Activated CD4-positive, alpha-beta T cell treated with anti-CD3 and anti-CD28 coated beads for 36 hours (primary cell): ENCODE measurements around the gene CACNA2D3. TPM values are rescaled to one million over a fixed set of nuclear protein-coding genes. Genes with fewer than 3 reads are reported as not detected.
A peak's percentile ranks its signal among the peaks of the same experiment; 100 is the strongest.

Source experiments
- ATAC-seq: fragments of 200-7000 bp; cut with Tn5 transposase; one replicate; pipeline ENCODE4 v1.10.0; 2021; ENCODE audit warnings: mild to moderate bottlenecking, moderate library complexity
- CTCF ChIA-PET: fragments of 350-600 bp; sonication (Branson Sonifier 250); formaldehyde crosslinking; loops from one replicate; lab custom pipeline; 2021; ENCODE audit warnings: antibody characterized with exemption; lab: Charles Lee
- POLR2A ChIA-PET: fragments of 350-600 bp; sonication (Branson Sonifier 250); formaldehyde crosslinking; loops from one replicate; lab custom pipeline; 2021; ENCODE audit warnings: antibody characterized with exemption, inconsistent platforms; lab: Charles Lee
- DNase-seq: peaks from one replicate; pipeline ENCODE4 v3.0.0-alpha.2; 2020
- H3K27ac Mint-ChIP-seq: one replicate; pipeline ENCODE4 v1.8.0; 2021; ENCODE audit warnings: mixed read lengths
- H3K27me3 Mint-ChIP-seq: one replicate; pipeline ENCODE4 v1.8.0; 2021; ENCODE audit warnings: mixed read lengths
- H3K36me3 Mint-ChIP-seq: one replicate; pipeline ENCODE4 v1.8.0; 2021; ENCODE audit warnings: low read depth, mixed read lengths
- H3K4me1 Mint-ChIP-seq: one replicate; pipeline ENCODE4 v1.8.0; 2021; ENCODE audit warnings: mixed read lengths
- H3K4me3 Mint-ChIP-seq: one replicate; pipeline ENCODE4 v1.8.0; 2021; ENCODE audit warnings: mild to moderate bottlenecking, moderate library complexity, mixed read lengths
- H3K9me3 Mint-ChIP-seq: one replicate; pipeline ENCODE4 v1.8.0; 2021; ENCODE audit warnings: low read depth, mixed read lengths
- intact Hi-C, 2 experiments: fragments of 100-400 bp; cut with DNase I in 1 of 2; cut with micrococcal nuclease in 1 of 2; formaldehyde crosslinking; loops; one replicate each; pipeline versions ENCODE4 v1.14.2 to v1.15.1; 2022 to 2024; cut with DNase I, micrococcal nuclease
- total RNA-seq, 2 experiments: library from RNA; stranded (reverse); gene quantifications; one replicate each; pipeline ENCODE4 v1.2.3, GENCODE V29; 2021

CACNA2D3 gene
- total RNA-seq, 2 experiments from 2014 or later, result not detected

- ChIA-PET CTCF (interaction anchor here (0.7 kb wide), 1 partner anchor 589 kb away, joined by 3 read pairs; no protein-coding TSS in a partner anchor), POLR2A (no interaction called here)
- Mint-ChIP-seq H3K27ac (no peak overlapping the region), H3K9me3 (no peaks in the 10 kb centered on the region), H3K27me3 (peaks cover 4% of the 10 kb centered on the region), H3K4me3 (no peak overlapping the region), H3K4me1 (no peaks in the 10 kb centered on the region), H3K36me3 (no peaks in the 10 kb centered on the region)
- no peak for ATAC-seq
- intact Hi-C loops, result loop anchor here in 1 of 2 experiments (10.0 kb wide), 1 partner anchor 981 kb away; no protein-coding TSS in a partner anchor
- no peak for DNase-seq
Measured at GRCh38 chr3:54424292-54424691, 301.9 kb downstream of the CACNA2D3 start.

- Mint-ChIP-seq H3K36me3 (no peaks in the 10 kb centered on the region), H3K4me1 (no peaks in the 10 kb centered on the region), H3K9me3 (no peaks in the 10 kb centered on the region), H3K4me3 (no peak overlapping the region), H3K27me3 (peaks cover 6% of the 10 kb centered on the region), H3K27ac (no peak overlapping the region)
- POLR2A ChIA-PET, result no interaction called here
- ATAC-seq, result no peak
- intact Hi-C loops, result loop anchor here in 1 of 2 experiments (5.0 to 10.0 kb wide), 3 partner anchors 406 to 1061 kb away; partner anchors contain the start of gene WNT5A
- CTCF ChIA-PET, result no interaction called here
- no peak for DNase-seq
Measured at GRCh38 chr3:54426381-54426780, 304.0 kb downstream of the CACNA2D3 start.

GRCh38 chr3:54427501-54427900, 305.1 kb downstream of the CACNA2D3 start:
- intact Hi-C loops, result loop anchor here in 1 of 2 experiments (5.0 to 10.0 kb wide), 3 partner anchors 405 to 1060 kb away; partner anchors contain the start of gene WNT5A
- ChIA-PET POLR2A (no interaction called here), CTCF (interaction anchor here (0.9 to 1.5 kb wide), 3 partner anchors 11 to 79 kb away, joined by 3 read pairs; no protein-coding TSS in a partner anchor)
- Mint-ChIP-seq H3K4me3 (no peak overlapping the region), H3K36me3 (no peaks in the 10 kb centered on the region), H3K27ac (no peak overlapping the region), H3K9me3 (no peaks in the 10 kb centered on the region), H3K4me1 (no peaks in the 10 kb centered on the region), H3K27me3 (peaks cover 2% of the 10 kb centered on the region)
- DNase-seq (no peak), ATAC-seq (no peak)

GRCh38 chr3:54427941-54428871, 305.9 kb downstream of the CACNA2D3 start:
- H3K27me3 Mint-ChIP-seq, result peaks cover 2% of the 10 kb centered on the region
- no peak overlapping the region for H3K4me3 Mint-ChIP-seq
- H3K4me1 Mint-ChIP-seq, result no peaks in the 10 kb centered on the region
- DNase-seq, result peak; percentile 69
- ChIA-PET POLR2A (interaction anchor here (0.7 kb wide), 1 partner anchor 10 kb away, joined by 8 read pairs; no protein-coding TSS in a partner anchor), CTCF (interaction anchor here (0.6 to 1.5 kb wide), 8 partner anchors 10 to 1689 kb away, joined by 3 to 5 read pairs (median 3); no protein-coding TSS in a partner anchor)
- H3K9me3 Mint-ChIP-seq, result no peaks in the 10 kb centered on the region
- no peak overlapping the region for H3K27ac Mint-ChIP-seq
- no peak for ATAC-seq
- intact Hi-C loops, result loop anchor here in 1 of 2 experiments (5.0 to 10.0 kb wide), 3 partner anchors 404 to 1059 kb away; partner anchors contain the start of gene WNT5A
- no peaks in the 10 kb centered on the region for H3K36me3 Mint-ChIP-seq

- Mint-ChIP-seq H3K27ac (no peak overlapping the region), H3K27me3 (peaks cover 2% of the 10 kb centered on the region), H3K4me3 (no peak overlapping the region), H3K9me3 (no peaks in the 10 kb centered on the region), H3K4me1 (no peaks in the 10 kb centered on the region), H3K36me3 (no peaks in the 10 kb centered on the region)
- POLR2A ChIA-PET, result no interaction called here
- DNase-seq, result no peak
- ATAC-seq, result no peak
- CTCF ChIA-PET, result no interaction called here
- intact Hi-C loops, result no loop called here
Measured at GRCh38 chr3:54432975-54433374, 310.6 kb downstream of the CACNA2D3 start.

- H3K4me3 Mint-ChIP-seq, result no peak overlapping the region
- no peak for ATAC-seq
- H3K4me1 Mint-ChIP-seq, result no peaks in the 10 kb centered on the region
- H3K9me3 Mint-ChIP-seq, result no peaks in the 10 kb centered on the region
- DNase-seq, result peak; percentile 4
- H3K27ac Mint-ChIP-seq, result no peak overlapping the region
- H3K36me3 Mint-ChIP-seq, result no peaks in the 10 kb centered on the region
- ChIA-PET POLR2A (no interaction called here), CTCF (no interaction called here)
- H3K27me3 Mint-ChIP-seq, result peaks cover 2% of the 10 kb centered on the region
- intact Hi-C loops, result no loop called here
Measured at GRCh38 chr3:54433846-54434245, 311.5 kb downstream of the CACNA2D3 start.

- Mint-ChIP-seq H3K27ac (no peak overlapping the region), H3K36me3 (no peaks in the 10 kb centered on the region), H3K4me1 (no peaks in the 10 kb centered on the region), H3K9me3 (no peaks in the 10 kb centered on the region), H3K27me3 (peaks cover 2% of the 10 kb centered on the region), H3K4me3 (no peak overlapping the region)
- ATAC-seq, result no peak
- ChIA-PET POLR2A (no interaction called here), CTCF (interaction anchor here (0.6 kb wide), 1 partner anchor 158 kb away, joined by 3 read pairs; no protein-coding TSS in a partner anchor)
- intact Hi-C loops, result no loop called here
- no peak for DNase-seq
Measured at GRCh38 chr3:54434756-54435155, 312.4 kb downstream of the CACNA2D3 start.

- no peaks in the 10 kb centered on the region for H3K4me1 Mint-ChIP-seq
- ChIA-PET CTCF (no interaction called here), POLR2A (no interaction called here)
- no peak overlapping the region for H3K4me3 Mint-ChIP-seq
- DNase-seq, result no peak
- H3K27ac Mint-ChIP-seq, result no peak overlapping the region
- ATAC-seq, result no peak
- H3K27me3 Mint-ChIP-seq, result peaks cover 1% of the 10 kb centered on the region
- no peaks in the 10 kb centered on the region for H3K9me3 Mint-ChIP-seq
- intact Hi-C loops, result no loop called here
- H3K36me3 Mint-ChIP-seq, result no peaks in the 10 kb centered on the region
Measured at GRCh38 chr3:54437271-54437670, 314.9 kb downstream of the CACNA2D3 start.

- CTCF ChIA-PET, result interaction anchor here (0.7 kb wide), 1 partner anchor 65 kb away, joined by 3 read pairs; no protein-coding TSS in a partner anchor
- Mint-ChIP-seq H3K27ac (no peak overlapping the region), H3K4me3 (no peak overlapping the region), H3K27me3 (peaks cover 6% of the 10 kb centered on the region), H3K9me3 (no peaks in the 10 kb centered on the region), H3K36me3 (no peaks in the 10 kb centered on the region), H3K4me1 (no peaks in the 10 kb centered on the region)
- intact Hi-C loops, result no loop called here
- POLR2A ChIA-PET, result no interaction called here
- ATAC-seq (no peak), DNase-seq (no peak)
Measured at GRCh38 chr3:54443561-54444161, 321.3 kb downstream of the CACNA2D3 start.

GRCh38 chr3:54445630-54446029, 323.3 kb downstream of the CACNA2D3 start:
- CTCF ChIA-PET, result no interaction called here
- H3K4me3 Mint-ChIP-seq, result no peak overlapping the region
- no peaks in the 10 kb centered on the region for H3K36me3 Mint-ChIP-seq
- peaks cover 6% of the 10 kb centered on the region for H3K27me3 Mint-ChIP-seq
- H3K9me3 Mint-ChIP-seq, result no peaks in the 10 kb centered on the region
- ATAC-seq (no peak), DNase-seq (no peak)
- POLR2A ChIA-PET, result no interaction called here
- intact Hi-C loops, result no loop called here
- H3K4me1 Mint-ChIP-seq, result no peaks in the 10 kb centered on the region
- no peak overlapping the region for H3K27ac Mint-ChIP-seq

GRCh38 chr3:54447427-54447826, 325.1 kb downstream of the CACNA2D3 start:
- Mint-ChIP-seq H3K27me3 (peaks cover 6% of the 10 kb centered on the region), H3K4me3 (no peak overlapping the region), H3K36me3 (no peaks in the 10 kb centered on the region), H3K27ac (no peak overlapping the region), H3K4me1 (no peaks in the 10 kb centered on the region), H3K9me3 (no peaks in the 10 kb centered on the region)
- ChIA-PET POLR2A (no interaction called here), CTCF (no interaction called here)
- intact Hi-C loops, result no loop called here
- ATAC-seq, result no peak
- DNase-seq, result no peak
